H54 (cell line): Measurements from ENCODE around the gene CFAP45.

Experiments used
- DNase-seq: peaks from one replicate; pipeline ENCODE4 v3.0.0; 2011; ENCODE audit warnings: low spot score, mixed read lengths; ENCODE audit not compliant: insufficient read length
- FAIRE-seq: peaks from 3 replicates; lab custom pipeline; 2011; peaks lifted over from hg19 to GRCh38; lab: Jason Lieb, UNC
- POLR2A ChIP-seq: IDR thresholded peaks from 2 replicates; pipeline ENCODE4 v1.6.1; 2011; ENCODE audit warnings: low read depth, mild to moderate bottlenecking, low read length

CFAP45 gene

GRCh38 chr1:159879136-159879535, 20.8 kb downstream of the CFAP45 start:
- no peak for TF ChIP-seq POLR2A
- FAIRE-seq, result no peak
- DNase-seq, result no peak

GRCh38 chr1:159877695-159878444, 22.1 kb downstream of the CFAP45 start:
- DNase-seq (no peak), FAIRE-seq (no peak)
- TF ChIP-seq POLR2A, result no peak

GRCh38 chr1:159873530-159874143, 26.3 kb downstream of the CFAP45 start:
- no peak for DNase-seq
- no peak for TF ChIP-seq POLR2A
- FAIRE-seq, result no peak

- TF ChIP-seq POLR2A, result no peak
- FAIRE-seq, result no peak
- no peak for DNase-seq
Measured at GRCh38 chr1:159872891-159873290, 27.1 kb downstream of the CFAP45 start.

- DNase-seq (no peak), FAIRE-seq (no peak)
- TF ChIP-seq POLR2A, result no peak
Measured at GRCh38 chr1:159870704-159871103, 29.3 kb downstream of the CFAP45 start.

- no peak for TF ChIP-seq POLR2A
- FAIRE-seq (no peak), DNase-seq (no peak)
Measured at GRCh38 chr1:159869607-159870006, 30.4 kb downstream of the CFAP45 start.

- DNase-seq, result peak; percentile 87
- no peak for FAIRE-seq
Measured at GRCh38 chr1:159869173-159869572, 30.8 kb downstream of the CFAP45 start.

GRCh38 chr1:159868766-159869165, 31.2 kb downstream of the CFAP45 start:
- no peak for TF ChIP-seq POLR2A
- no peak for FAIRE-seq

More at GRCh38 chr1:159869173-159869572, 30.8 kb downstream of the CFAP45 start:
- TF ChIP-seq POLR2A, result 0 out of 2 replicates have a peak, but pooled peaks have one; percentile 14

GRCh38 chr1:159867664-159868026, 32.3 kb downstream of the CFAP45 start:
- FAIRE-seq (no peak), DNase-seq (no peak)
- TF ChIP-seq POLR2A, result no peak

More at GRCh38 chr1:159868766-159869165, 31.2 kb downstream of the CFAP45 start:
- DNase-seq, result no peak

GRCh38 chr1:159866905-159867663, 32.9 kb downstream of the CFAP45 start:
- TF ChIP-seq POLR2A, result no peak
- DNase-seq (no peak), FAIRE-seq (no peak)

GRCh38 chr1:159866066-159866465, 33.9 kb downstream of the CFAP45 start:
- TF ChIP-seq POLR2A, result no peak
- FAIRE-seq (no peak), DNase-seq (no peak)

GRCh38 chr1:159864262-159864661, 35.7 kb downstream of the CFAP45 start:
- FAIRE-seq (no peak), DNase-seq (no peak)
- no peak for TF ChIP-seq POLR2A

- TF ChIP-seq POLR2A, result no peak
- DNase-seq, result no peak
- FAIRE-seq, result no peak
Measured at GRCh38 chr1:159862557-159862956, 37.4 kb downstream of the CFAP45 start, which contains the start of gene VSIG8. TSS of gene VSIG8 (minus strand) at chr1:159862657. CDS start at chr1:159862521, 136 bp downstream.

- no peak for TF ChIP-seq POLR2A
- no peak for DNase-seq
- FAIRE-seq, result no peak
Measured at GRCh38 chr1:159862031-159862430, 37.9 kb downstream of the CFAP45 start.
